Activated CD8-positive, alpha-beta memory T cell treated with anti-CD3 and anti-CD28 coated beads, Interleukin-2, amount 10 ng/mL, durations not matched to agents 7 days and 5 days (primary cell): ENCODE measurements around the gene MEX3A. TPM values are rescaled to one million over a fixed set of nuclear protein-coding genes. Genes with fewer than 3 reads are reported as not detected.
"Not testable (repeated sequence)": the region's sequence is repeated elsewhere in the genome, so short reads cannot be mapped to it uniquely, and the experiment has no call there.

Experiments used
- ATAC-seq: fragments of 150-1000 bp; cut with Tn5 transposase; one replicate; pipeline ENCODE4 v1.10.0; 2021; ENCODE audit warnings: moderate library complexity
- CTCF ChIA-PET: fragments of 350-600 bp; sonication (Branson Sonifier 250); formaldehyde crosslinking; loops from one replicate; lab custom pipeline; 2021; ENCODE audit warnings: antibody characterized with exemption; lab: Charles Lee
- DNase-seq: peaks from one replicate; pipeline ENCODE4 v3.0.0-alpha.2; 2020
- H3K27ac Mint-ChIP-seq: one replicate; pipeline ENCODE4 v1.8.0; 2021; ENCODE audit warnings: mild to moderate bottlenecking, mixed read lengths
- H3K27me3 Mint-ChIP-seq: one replicate; pipeline ENCODE4 v1.8.0; 2021; ENCODE audit warnings: mixed read lengths
- H3K36me3 Mint-ChIP-seq: one replicate; pipeline ENCODE4 v1.8.0; 2021; ENCODE audit warnings: mild to moderate bottlenecking, mixed read lengths
- H3K4me1 Mint-ChIP-seq: one replicate; pipeline ENCODE4 v1.8.0; 2021; ENCODE audit warnings: mixed read lengths
- H3K4me3 Mint-ChIP-seq: one replicate; pipeline ENCODE4 v1.8.0; 2021; ENCODE audit warnings: mild to moderate bottlenecking, moderate library complexity, mixed read lengths
- H3K9me3 Mint-ChIP-seq: one replicate; pipeline ENCODE4 v1.8.0; 2022; ENCODE audit warnings: low read depth, mixed read lengths
- total RNA-seq, 2 experiments: library from RNA; stranded (reverse); gene quantifications; one replicate each; pipeline ENCODE4 v1.2.3, GENCODE V29; 2021

The MEX3A gene
- under 1 TPM; 0.06 to 0.56 TPM for total RNA-seq

- H3K4me3 Mint-ChIP-seq: peak within 1 kb of the TSS; percentile 71
- ATAC-seq (peak; percentile 90), DNase-seq (peak; percentile 72)
- H3K4me1 Mint-ChIP-seq: peaks cover 6% of the 10 kb centered on the region
- CTCF ChIA-PET: interaction anchor here (0.6 to 27.0 kb wide), 7 partner anchors 9 to 143 kb away, joined by 3 to 979 read pairs (median 4); partner anchors contain the start of gene LMNA
- no peaks in the 10 kb centered on the region for H3K36me3 Mint-ChIP-seq
- H3K9me3 Mint-ChIP-seq: no peaks in the 10 kb centered on the region
- H3K27me3 Mint-ChIP-seq: peaks cover 65% of the 10 kb centered on the region
- H3K27ac Mint-ChIP-seq: no peak within 1 kb of the TSS
These were observed at the start of gene MEX3A for GRCh38 chr1:156082309-156083091. Gene MEX3A, minus strand, starts transcription at chr1:156082465. Its CDS starts 467 bp downstream, at chr1:156081998.

- DNase-seq: no peak
- Mint-ChIP-seq H3K36me3 (peaks cover 2% of the 10 kb centered on the region), H3K27ac (no peak overlapping the region), H3K4me3 (no peak overlapping the region), H3K9me3 (no peaks in the 10 kb centered on the region), H3K27me3 (peaks cover 7% of the 10 kb centered on the region), H3K4me1 (peaks cover 46% of the 10 kb centered on the region)
- CTCF ChIA-PET: interaction anchor here (0.7 to 25.5 kb wide), 10 partner anchors 11 to 189 kb away, joined by 3 to 979 read pairs (median 11); partner anchors contain the start of genes LMNA, MEX3A, SMG5 and TMEM79
- no peak for ATAC-seq
These were observed 48.3 kb upstream of the MEX3A start for GRCh38 chr1:156130578-156130942.

GRCh38 chr1:156129687-156130577, 47.7 kb upstream of the MEX3A start:
- Mint-ChIP-seq H3K4me1 (peaks cover 52% of the 10 kb centered on the region), H3K4me3 (no peak overlapping the region), H3K36me3 (peaks cover 2% of the 10 kb centered on the region), H3K27me3 (peaks cover 7% of the 10 kb centered on the region), H3K27ac (no peak overlapping the region), H3K9me3 (no peaks in the 10 kb centered on the region)
- ATAC-seq (no peak), DNase-seq (peak; percentile 84)
- CTCF ChIA-PET: interaction anchor here (0.6 to 25.5 kb wide), 16 partner anchors 9 to 189 kb away, joined by 3 to 979 read pairs (median 8); partner anchors contain the start of genes LMNA, MEX3A, SMG5 and TMEM79

GRCh38 chr1:156128654-156129597, 46.7 kb upstream of the MEX3A start:
- Mint-ChIP-seq H3K36me3 (no peaks in the 10 kb centered on the region), H3K27ac (no peak overlapping the region), H3K9me3 (no peaks in the 10 kb centered on the region), H3K27me3 (peaks cover 7% of the 10 kb centered on the region), H3K4me3 (no peak overlapping the region), H3K4me1 (peaks cover 62% of the 10 kb centered on the region)
- DNase-seq (no peak), ATAC-seq (no peak)
- CTCF ChIA-PET: interaction anchor here (0.7 to 25.5 kb wide), 19 partner anchors 8 to 317 kb away, joined by 3 to 979 read pairs (median 6); partner anchors contain the start of genes LMNA, MEX3A, PMF1 and SMG5

DNA sequence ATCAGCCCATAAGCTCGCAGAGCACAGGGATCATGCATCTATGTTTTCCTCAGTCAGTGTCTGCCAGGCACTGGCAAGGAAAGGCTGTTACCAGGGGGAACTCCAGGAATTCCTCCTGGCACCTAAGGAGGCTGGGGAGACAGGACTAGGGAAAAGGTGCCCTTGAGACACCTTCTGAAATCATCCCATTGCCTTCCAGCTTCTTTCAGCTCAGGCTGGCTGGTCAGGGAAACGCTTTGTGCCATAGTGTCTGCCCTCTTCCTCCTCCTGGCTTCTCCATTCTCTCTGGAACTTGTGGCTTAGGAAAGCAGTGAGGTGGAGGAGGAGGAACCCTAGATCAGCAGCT, 46.0 kb upstream of the MEX3A start:
- CTCF ChIA-PET: interaction anchor here (0.7 to 25.5 kb wide), 16 partner anchors 8 to 317 kb away, joined by 3 to 979 read pairs (median 6); partner anchors contain the start of genes LMNA, MEX3A, PMF1 and SMG5
- ATAC-seq: no peak
- H3K36me3 Mint-ChIP-seq: no peaks in the 10 kb centered on the region
- no peaks in the 10 kb centered on the region for H3K9me3 Mint-ChIP-seq
- DNase-seq: no peak
- H3K4me1 Mint-ChIP-seq: peaks cover 68% of the 10 kb centered on the region
- H3K27ac Mint-ChIP-seq: no peak overlapping the region
- H3K4me3 Mint-ChIP-seq: no peak overlapping the region
- peaks cover 7% of the 10 kb centered on the region for H3K27me3 Mint-ChIP-seq

GRCh38 chr1:156126630-156127534, 44.6 kb upstream of the MEX3A start:
- H3K27me3 Mint-ChIP-seq: peaks cover 7% of the 10 kb centered on the region
- H3K9me3 Mint-ChIP-seq: no peaks in the 10 kb centered on the region
- peak overlapping the region; percentile 22 for H3K4me3 Mint-ChIP-seq
- CTCF ChIA-PET: interaction anchor here (0.6 to 25.5 kb wide), 14 partner anchors 13 to 291 kb away, joined by 3 to 979 read pairs (median 4); partner anchors contain the start of genes ARHGEF2, LMNA, MEX3A and PMF1
- ATAC-seq: peak; percentile 82
- peak overlapping the region; percentile 70 for H3K27ac Mint-ChIP-seq
- H3K36me3 Mint-ChIP-seq: no peaks in the 10 kb centered on the region
- peak; percentile 94 for DNase-seq
- peaks cover 71% of the 10 kb centered on the region for H3K4me1 Mint-ChIP-seq

DNA sequence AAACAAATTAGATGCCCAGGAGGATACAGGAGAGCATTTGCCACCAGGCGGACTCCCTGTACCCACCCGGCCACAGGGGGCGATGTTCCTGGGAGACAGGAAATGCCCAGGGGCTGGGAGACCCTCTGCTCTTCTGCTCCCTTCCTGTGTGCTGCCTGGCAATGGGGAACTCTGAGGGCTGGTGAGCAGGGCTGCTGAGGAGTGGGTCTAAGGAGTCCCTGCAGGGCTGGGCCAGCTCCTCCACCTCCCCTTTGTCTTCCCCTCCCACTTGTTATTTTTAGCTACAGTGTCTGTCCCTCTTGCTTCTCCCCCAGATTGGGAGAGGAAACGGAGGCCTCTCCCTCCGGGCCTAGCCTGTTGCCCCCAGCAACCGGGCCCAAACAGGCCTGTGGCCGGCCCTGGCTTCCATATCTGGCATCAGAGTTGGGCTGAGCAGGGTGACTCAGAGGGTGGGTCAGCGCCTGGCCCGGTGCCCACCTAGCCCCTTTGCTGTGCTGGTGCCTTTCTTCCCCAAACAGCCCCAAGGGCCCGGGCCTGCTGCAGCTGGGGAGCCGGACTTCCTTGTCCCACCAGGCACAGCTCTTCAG, 43.9 kb upstream of the MEX3A start:
- Mint-ChIP-seq H3K9me3 (no peaks in the 10 kb centered on the region), H3K4me3 (no peak overlapping the region), H3K27ac (peak overlapping the region; percentile 70), H3K4me1 (peaks cover 71% of the 10 kb centered on the region), H3K36me3 (no peaks in the 10 kb centered on the region), H3K27me3 (peaks cover 7% of the 10 kb centered on the region)
- peak; percentile 45 for ATAC-seq
- CTCF ChIA-PET: interaction anchor here (0.6 to 25.5 kb wide), 6 partner anchors 12 to 273 kb away, joined by 3 to 979 read pairs (median 6); partner anchors contain the start of genes LMNA and MEX3A
- DNase-seq: peak; percentile 83

DNA sequence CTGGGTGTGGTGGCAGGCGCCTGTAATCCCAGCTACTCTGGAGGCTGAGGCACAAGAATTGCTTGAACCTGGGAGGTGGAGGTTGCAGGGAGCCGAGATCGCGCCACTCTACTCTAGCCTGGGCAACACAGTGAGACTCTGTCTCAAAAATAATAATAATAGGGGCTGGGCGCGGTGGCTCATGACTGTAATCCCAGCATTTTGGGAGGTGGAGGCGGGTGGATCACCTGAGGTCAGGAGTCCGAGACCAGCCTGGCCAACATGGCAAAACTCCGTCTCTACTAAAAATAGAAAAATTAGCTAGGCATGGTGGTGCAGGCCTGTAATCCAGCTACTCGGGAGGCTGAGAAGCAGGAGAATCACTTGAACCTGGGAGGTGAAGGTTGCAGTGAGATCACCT, 43.3 kb upstream of the MEX3A start:
- not testable (repeated sequence) for H3K9me3 Mint-ChIP-seq, DNase-seq, H3K36me3 Mint-ChIP-seq, H3K4me3 Mint-ChIP-seq, H3K27me3 Mint-ChIP-seq, ATAC-seq, H3K27ac Mint-ChIP-seq
- H3K4me1 Mint-ChIP-seq: peaks cover 72% of the 10 kb centered on the region
- CTCF ChIA-PET: interaction anchor here (1.4 to 25.5 kb wide), 3 partner anchors 11 to 136 kb away, joined by 3 to 979 read pairs (median 127); partner anchors contain the start of genes LMNA and MEX3A

- Mint-ChIP-seq H3K9me3 (no peaks in the 10 kb centered on the region), H3K4me1 (peaks cover 74% of the 10 kb centered on the region), H3K4me3 (no peak overlapping the region), H3K27me3 (peaks cover 7% of the 10 kb centered on the region), H3K36me3 (no peaks in the 10 kb centered on the region), H3K27ac (peak overlapping the region; percentile 75)
- ATAC-seq (no peak), DNase-seq (peak; percentile 52)
- CTCF ChIA-PET: interaction anchor here (1.4 to 25.5 kb wide), 3 partner anchors 11 to 135 kb away, joined by 3 to 979 read pairs (median 127); partner anchors contain the start of genes LMNA and MEX3A
These were observed 42.6 kb upstream of the MEX3A start for GRCh38 chr1:156124557-156125483.
